OCI-LY1 (cell line): Measurements from ENCODE around the gene RGS9.

Source experiments
- CTCF ChIP-seq: fragments of 200-600 bp; sonication (generic), shearing (Covaris generic); IDR thresholded peaks from 2 replicates; pipeline ENCODE4 v1.5.1; 2017; ENCODE audit warnings: mild to moderate bottlenecking, antibody characterized with exemption, low read length, moderate library complexity, mixed read lengths
- EZH2 ChIP-seq: fragments of 200-600 bp; sonication (generic), shearing (Covaris generic); IDR thresholded peaks from 2 replicates; pipeline ENCODE4 v1.8.0; 2017; ENCODE audit warnings: borderline replicate concordance, mixed run types, mild to moderate bottlenecking, antibody characterized with exemption, low read length, moderate library complexity, mixed read lengths

- TF ChIP-seq CTCF (no peak), EZH2 (no peak)
These were observed 56.1 kb downstream of the RGS9 start for GRCh38 chr17:65193305-65193704.
